HepG2 (cell line): ENCODE results near the gene ANKRD42. TPM values are rescaled to one million over a fixed set of nuclear protein-coding genes. Genes with fewer than 3 reads are reported as not detected.

Experiments
- CENPT ChIP-seq: sonication (generic); formaldehyde crosslinking; IDR thresholded peaks from 2 replicates; pipeline ENCODE4 v1.8.0; 2022; ENCODE audit warnings: low read depth, mild to moderate bottlenecking, moderate library complexity, missing genetic modification reagents
- CENPX ChIP-seq: sonication (generic); formaldehyde crosslinking; IDR thresholded peaks from 2 replicates; pipeline ENCODE4 v1.9.0; 2021; ENCODE audit warnings: mild to moderate bottlenecking, missing genetic modification reagents, moderate library complexity
- HMG20A ChIP-seq: IDR thresholded peaks from 2 replicates; pipeline ENCODE4 v1.6.1; 2016; ENCODE audit warnings: borderline replicate concordance
- HNRNPH1 ChIP-seq: fragments of 200-400 bp; formaldehyde crosslinking; optimal IDR thresholded peaks from 2 replicates; pipeline ENCODE3; 2017; ENCODE audit warnings: mild to moderate bottlenecking, low read depth, low read length
- KLF12 ChIP-seq: sonication (generic); formaldehyde crosslinking; IDR thresholded peaks from 2 replicates; pipeline ENCODE4 v1.4.0; 2020; ENCODE audit warnings: missing genetic modification reagents, borderline replicate concordance
- NR2F1 ChIP-seq, 2 experiments: fragments of 450-650 bp in 1 of 2; formaldehyde crosslinking in 1 of 2; IDR thresholded peaks; 2 replicates each; pipeline versions ENCODE4 v1.5.0 to v1.6.1; 2016 to 2020; ENCODE audit warnings: mild to moderate bottlenecking in 1 of 2, missing compliant biosample characterization in 1 of 2, missing genetic modification reagents in 1 of 2, moderate library complexity in 1 of 2
- RCOR2 ChIP-seq: IDR thresholded peaks from 2 replicates; pipeline ENCODE4 v1.6.1; 2016; ENCODE audit warnings: missing biosample characterization, missing genetic modification reagents
- SALL1 ChIP-seq: sonication (generic); formaldehyde crosslinking; IDR thresholded peaks from 2 replicates; pipeline ENCODE4 v1.8.0; 2022; ENCODE audit warnings: mild to moderate bottlenecking, missing genetic modification reagents
- ZNF878 ChIP-seq: sonication (generic); formaldehyde crosslinking; IDR thresholded peaks from 2 replicates; pipeline ENCODE4 v1.8.1; 2023; ENCODE audit warnings: mild to moderate bottlenecking, missing genetic modification reagents, moderate library complexity
- polyA plus RNA-seq, 8 experiments: library from polyadenylated mRNA; depleted of rRNA in 3 of 8; stranded (reverse) in 7 of 8; unstranded in 1 of 8; fragments of >200 nt; fragmentation: Illumina TruSeq in 4 of 8; extraction: Trizol in 4 of 8; gene quantifications; 2 replicates each; pipeline versions ENCODE4 v1.2.1 to v1.2.3, GENCODE V29; 2011 to 2016; ENCODE audit warnings: low read depth in 4 of 8, missing spikeins in 1 of 8, mixed read lengths in 1 of 8; ENCODE audit not compliant: insufficient read depth in 1 of 8
- total RNA-seq, 5 experiments: library from RNA; depleted of rRNA; stranded (reverse); fragments of >200 nt; fragmentation: Illumina TruSeq; extraction: Trizol; gene quantifications; 2 replicates each; pipeline ENCODE4 v1.2.3, GENCODE V29; 2016; ENCODE audit warnings: low read depth in 1 of 5
- TF ChIP-seq, protein P1 (sequence below): sonication (generic); formaldehyde crosslinking; IDR thresholded peaks from 2 replicates; pipeline ENCODE4 v1.4.0; 2020; ENCODE audit warnings: mild to moderate bottlenecking, missing genetic modification reagents, borderline replicate concordance
- TF ChIP-seq, protein P2 (sequence below): IDR thresholded peaks from 2 replicates; pipeline ENCODE4 v1.6.1; 2016
- TF ChIP-seq, protein P3 (sequence below): sonication (generic); IDR thresholded peaks from 2 replicates; pipeline ENCODE4 v1.6.1; 2016; ENCODE audit warnings: low read depth, borderline replicate concordance
- TF ChIP-seq, protein P4 (sequence below): sonication (generic); formaldehyde crosslinking; conservative IDR thresholded peaks from 2 replicates; pipeline ENCODE4 v1.4.0; 2020; ENCODE audit warnings: missing genetic modification reagents
- TF ChIP-seq, protein P5 (sequence below): sonication (generic); formaldehyde crosslinking; IDR thresholded peaks from 2 replicates; pipeline ENCODE4 v1.5.1; 2020; ENCODE audit warnings: missing genetic modification reagents, mild to moderate bottlenecking, borderline replicate concordance
- TF ChIP-seq, protein P6 (sequence below): sonication (generic); formaldehyde crosslinking; IDR thresholded peaks from 2 replicates; pipeline ENCODE4 v1.9.0; 2021; ENCODE audit warnings: missing genetic modification reagents, mild to moderate bottlenecking, borderline replicate concordance

The ANKRD42 gene
- total and polyA plus RNA-seq, 2 of the 13 experiments (the other 11 are each of a cell fraction or from before 2014, with no cell fraction given): 2.2 to 3.7 TPM

DNA sequence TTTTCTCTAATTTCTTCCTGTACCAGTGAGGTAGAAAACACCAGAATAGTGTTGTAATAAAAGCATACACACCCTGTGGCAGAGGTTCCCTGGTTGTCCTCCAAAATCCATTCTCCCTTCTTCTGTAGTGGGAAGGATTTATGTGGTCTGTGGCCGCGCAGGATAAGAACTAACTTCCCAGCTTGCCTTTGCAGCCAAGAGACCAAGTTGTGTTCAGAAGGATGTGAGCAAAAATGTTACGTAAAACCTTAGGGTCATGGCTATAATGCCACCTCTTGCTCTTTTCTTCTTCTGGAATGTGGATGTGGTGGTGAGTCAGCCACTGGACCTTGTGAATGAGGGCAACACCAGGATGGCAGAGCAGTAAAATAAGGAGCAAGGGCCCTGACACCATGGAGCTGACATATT is 64.3 kb downstream of the ANKRD42 start (continued):
- TF ChIP-seq, protein P1, sequence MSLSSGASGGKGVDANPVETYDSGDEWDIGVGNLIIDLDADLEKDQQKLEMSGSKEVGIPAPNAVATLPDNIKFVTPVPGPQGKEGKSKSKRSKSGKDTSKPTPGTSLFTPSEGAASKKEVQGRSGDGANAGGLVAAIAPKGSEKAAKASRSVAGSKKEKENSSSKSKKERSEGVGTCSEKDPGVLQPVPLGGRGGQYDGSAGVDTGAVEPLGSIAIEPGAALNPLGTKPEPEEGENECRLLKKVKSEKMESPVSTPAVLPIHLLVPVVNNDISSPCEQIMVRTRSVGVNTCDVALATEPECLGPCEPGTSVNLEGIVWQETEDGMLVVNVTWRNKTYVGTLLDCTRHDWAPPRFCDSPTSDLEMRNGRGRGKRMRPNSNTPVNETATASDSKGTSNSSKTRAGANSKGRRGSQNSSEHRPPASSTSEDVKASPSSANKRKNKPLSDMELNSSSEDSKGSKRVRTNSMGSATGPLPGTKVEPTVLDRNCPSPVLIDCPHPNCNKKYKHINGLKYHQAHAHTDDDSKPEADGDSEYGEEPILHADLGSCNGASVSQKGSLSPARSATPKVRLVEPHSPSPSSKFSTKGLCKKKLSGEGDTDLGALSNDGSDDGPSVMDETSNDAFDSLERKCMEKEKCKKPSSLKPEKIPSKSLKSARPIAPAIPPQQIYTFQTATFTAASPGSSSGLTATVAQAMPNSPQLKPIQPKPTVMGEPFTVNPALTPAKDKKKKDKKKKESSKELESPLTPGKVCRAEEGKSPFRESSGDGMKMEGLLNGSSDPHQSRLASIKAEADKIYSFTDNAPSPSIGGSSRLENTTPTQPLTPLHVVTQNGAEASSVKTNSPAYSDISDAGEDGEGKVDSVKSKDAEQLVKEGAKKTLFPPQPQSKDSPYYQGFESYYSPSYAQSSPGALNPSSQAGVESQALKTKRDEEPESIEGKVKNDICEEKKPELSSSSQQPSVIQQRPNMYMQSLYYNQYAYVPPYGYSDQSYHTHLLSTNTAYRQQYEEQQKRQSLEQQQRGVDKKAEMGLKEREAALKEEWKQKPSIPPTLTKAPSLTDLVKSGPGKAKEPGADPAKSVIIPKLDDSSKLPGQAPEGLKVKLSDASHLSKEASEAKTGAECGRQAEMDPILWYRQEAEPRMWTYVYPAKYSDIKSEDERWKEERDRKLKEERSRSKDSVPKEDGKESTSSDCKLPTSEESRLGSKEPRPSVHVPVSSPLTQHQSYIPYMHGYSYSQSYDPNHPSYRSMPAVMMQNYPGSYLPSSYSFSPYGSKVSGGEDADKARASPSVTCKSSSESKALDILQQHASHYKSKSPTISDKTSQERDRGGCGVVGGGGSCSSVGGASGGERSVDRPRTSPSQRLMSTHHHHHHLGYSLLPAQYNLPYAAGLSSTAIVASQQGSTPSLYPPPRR (CRISPR knock-in tag): no peak
- TF ChIP-seq ZNF878 (CRISPR knock-in tag) (no peak), HMG20A (CRISPR knock-in tag) (peak; percentile 67; the same call in 1 of the 2 replicates), NR2F1 (CRISPR knock-in tag; IDR thresholded peaks at IDR 0.05) (peak; percentile 39 to 84; a peak in 3 of 4 replicates), CENPX (CRISPR knock-in tag) (no peak), RCOR2 (CRISPR knock-in tag) (0 out of 2 replicates have a peak, but pooled peaks have one; percentile 21), KLF12 (no peak), SALL1 (CRISPR knock-in tag) (0 out of 2 replicates have a peak, but pooled peaks have one; percentile 13), CENPT (no peak), HNRNPH1 (no peak)
- TF ChIP-seq, protein P2, sequence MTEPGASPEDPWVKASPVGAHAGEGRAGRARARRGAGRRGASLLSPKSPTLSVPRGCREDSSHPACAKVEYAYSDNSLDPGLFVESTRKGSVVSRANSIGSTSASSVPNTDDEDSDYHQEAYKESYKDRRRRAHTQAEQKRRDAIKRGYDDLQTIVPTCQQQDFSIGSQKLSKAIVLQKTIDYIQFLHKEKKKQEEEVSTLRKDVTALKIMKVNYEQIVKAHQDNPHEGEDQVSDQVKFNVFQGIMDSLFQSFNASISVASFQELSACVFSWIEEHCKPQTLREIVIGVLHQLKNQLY (CRISPR knock-in tag): no peak
- TF ChIP-seq, protein P3, sequence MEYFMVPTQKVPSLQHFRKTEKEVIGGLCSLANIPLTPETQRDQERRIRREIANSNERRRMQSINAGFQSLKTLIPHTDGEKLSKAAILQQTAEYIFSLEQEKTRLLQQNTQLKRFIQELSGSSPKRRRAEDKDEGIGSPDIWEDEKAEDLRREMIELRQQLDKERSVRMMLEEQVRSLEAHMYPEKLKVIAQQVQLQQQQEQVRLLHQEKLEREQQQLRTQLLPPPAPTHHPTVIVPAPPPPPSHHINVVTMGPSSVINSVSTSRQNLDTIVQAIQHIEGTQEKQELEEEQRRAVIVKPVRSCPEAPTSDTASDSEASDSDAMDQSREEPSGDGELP: no peak
- TF ChIP-seq, protein P4, sequence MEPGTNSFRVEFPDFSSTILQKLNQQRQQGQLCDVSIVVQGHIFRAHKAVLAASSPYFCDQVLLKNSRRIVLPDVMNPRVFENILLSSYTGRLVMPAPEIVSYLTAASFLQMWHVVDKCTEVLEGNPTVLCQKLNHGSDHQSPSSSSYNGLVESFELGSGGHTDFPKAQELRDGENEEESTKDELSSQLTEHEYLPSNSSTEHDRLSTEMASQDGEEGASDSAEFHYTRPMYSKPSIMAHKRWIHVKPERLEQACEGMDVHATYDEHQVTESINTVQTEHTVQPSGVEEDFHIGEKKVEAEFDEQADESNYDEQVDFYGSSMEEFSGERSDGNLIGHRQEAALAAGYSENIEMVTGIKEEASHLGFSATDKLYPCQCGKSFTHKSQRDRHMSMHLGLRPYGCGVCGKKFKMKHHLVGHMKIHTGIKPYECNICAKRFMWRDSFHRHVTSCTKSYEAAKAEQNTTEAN: no peak
- TF ChIP-seq, protein P5, sequence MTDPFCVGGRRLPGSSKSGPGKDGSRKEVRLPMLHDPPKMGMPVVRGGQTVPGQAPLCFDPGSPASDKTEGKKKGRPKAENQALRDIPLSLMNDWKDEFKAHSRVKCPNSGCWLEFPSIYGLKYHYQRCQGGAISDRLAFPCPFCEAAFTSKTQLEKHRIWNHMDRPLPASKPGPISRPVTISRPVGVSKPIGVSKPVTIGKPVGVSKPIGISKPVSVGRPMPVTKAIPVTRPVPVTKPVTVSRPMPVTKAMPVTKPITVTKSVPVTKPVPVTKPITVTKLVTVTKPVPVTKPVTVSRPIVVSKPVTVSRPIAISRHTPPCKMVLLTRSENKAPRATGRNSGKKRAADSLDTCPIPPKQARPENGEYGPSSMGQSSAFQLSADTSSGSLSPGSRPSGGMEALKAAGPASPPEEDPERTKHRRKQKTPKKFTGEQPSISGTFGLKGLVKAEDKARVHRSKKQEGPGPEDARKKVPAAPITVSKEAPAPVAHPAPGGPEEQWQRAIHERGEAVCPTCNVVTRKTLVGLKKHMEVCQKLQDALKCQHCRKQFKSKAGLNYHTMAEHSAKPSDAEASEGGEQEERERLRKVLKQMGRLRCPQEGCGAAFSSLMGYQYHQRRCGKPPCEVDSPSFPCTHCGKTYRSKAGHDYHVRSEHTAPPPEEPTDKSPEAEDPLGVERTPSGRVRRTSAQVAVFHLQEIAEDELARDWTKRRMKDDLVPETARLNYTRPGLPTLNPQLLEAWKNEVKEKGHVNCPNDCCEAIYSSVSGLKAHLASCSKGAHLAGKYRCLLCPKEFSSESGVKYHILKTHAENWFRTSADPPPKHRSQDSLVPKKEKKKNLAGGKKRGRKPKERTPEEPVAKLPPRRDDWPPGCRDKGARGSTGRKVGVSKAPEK (CRISPR knock-in tag): no peak
- TF ChIP-seq, protein P6, sequence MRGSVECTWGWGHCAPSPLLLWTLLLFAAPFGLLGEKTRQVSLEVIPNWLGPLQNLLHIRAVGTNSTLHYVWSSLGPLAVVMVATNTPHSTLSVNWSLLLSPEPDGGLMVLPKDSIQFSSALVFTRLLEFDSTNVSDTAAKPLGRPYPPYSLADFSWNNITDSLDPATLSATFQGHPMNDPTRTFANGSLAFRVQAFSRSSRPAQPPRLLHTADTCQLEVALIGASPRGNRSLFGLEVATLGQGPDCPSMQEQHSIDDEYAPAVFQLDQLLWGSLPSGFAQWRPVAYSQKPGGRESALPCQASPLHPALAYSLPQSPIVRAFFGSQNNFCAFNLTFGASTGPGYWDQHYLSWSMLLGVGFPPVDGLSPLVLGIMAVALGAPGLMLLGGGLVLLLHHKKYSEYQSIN: no peak
